GM12892 (cell line): ENCODE measurements around the gene RGP1.

ENCODE experiments used
- POLR2A ChIP-seq: IDR thresholded peaks from 2 replicates; pipeline ENCODE4 v1.6.1; 2011; ENCODE audit warnings: low read depth, low read length, control low read depth
- POLR2AphosphoS5 ChIP-seq: IDR thresholded peaks from 2 replicates; pipeline ENCODE4 v1.6.1; 2011; ENCODE audit warnings: low read depth, low read length, control low read depth
- TAF1 ChIP-seq: IDR thresholded peaks from 2 replicates; pipeline ENCODE4 v1.6.1; 2011; ENCODE audit warnings: low read depth, mild to moderate bottlenecking, control low read depth, low read length, borderline replicate concordance

- no peak for TF ChIP-seq POLR2A
- TF ChIP-seq POLR2AphosphoS5 = no peak
- no peak for TF ChIP-seq TAF1
These were observed 10.9 kb upstream of the RGP1 start for GRCh38 chr9:35738186-35738585.
